ENCODE results near the gene UBE2I.

The UBE2I gene

DNA sequence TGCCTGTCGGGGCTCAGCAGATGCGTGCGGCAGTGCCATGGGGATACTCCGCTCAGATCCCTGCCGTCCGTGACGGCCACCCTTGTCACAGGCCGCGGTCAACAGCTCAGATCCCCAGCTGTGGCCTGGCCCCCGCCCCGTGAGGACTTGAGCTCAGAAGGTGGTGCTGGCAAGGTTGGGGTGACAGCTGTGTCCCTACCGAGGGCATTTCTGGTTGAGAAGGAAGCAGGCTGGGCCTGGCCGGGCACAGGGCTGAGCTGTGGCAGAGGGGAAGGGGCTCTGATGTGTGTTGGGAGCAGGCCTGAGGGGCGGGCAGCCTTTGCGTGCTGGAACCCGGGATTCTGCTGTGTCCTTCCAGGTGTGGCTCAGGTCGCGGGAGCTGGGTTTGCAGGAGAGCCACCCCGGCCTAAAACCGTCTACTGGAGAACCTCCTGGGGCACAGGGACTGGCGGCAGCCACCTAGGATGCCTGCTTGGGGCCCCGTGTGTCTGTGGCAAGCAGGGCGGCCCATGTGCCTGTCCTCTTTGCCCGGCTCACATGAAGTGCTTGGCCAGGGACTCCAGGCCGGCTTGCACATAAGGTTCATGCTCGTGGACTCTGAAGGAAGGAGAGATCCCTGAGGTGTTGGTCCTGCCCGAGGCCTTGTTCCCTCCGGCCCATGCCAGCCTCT, 5.1 kb downstream of the UBE2I start:
- no peak for DNase-seq (ENCODE audit: low read depth)
- no peak overlapping the region for H3K4me3 ChIP-seq (ENCODE audit: low read length)
- no peak for TF ChIP-seq CTCF (IDR thresholded peaks at IDR 0.05; ENCODE audit: insufficient read depth, low read depth, low read length, missing control alignments)

DNA sequence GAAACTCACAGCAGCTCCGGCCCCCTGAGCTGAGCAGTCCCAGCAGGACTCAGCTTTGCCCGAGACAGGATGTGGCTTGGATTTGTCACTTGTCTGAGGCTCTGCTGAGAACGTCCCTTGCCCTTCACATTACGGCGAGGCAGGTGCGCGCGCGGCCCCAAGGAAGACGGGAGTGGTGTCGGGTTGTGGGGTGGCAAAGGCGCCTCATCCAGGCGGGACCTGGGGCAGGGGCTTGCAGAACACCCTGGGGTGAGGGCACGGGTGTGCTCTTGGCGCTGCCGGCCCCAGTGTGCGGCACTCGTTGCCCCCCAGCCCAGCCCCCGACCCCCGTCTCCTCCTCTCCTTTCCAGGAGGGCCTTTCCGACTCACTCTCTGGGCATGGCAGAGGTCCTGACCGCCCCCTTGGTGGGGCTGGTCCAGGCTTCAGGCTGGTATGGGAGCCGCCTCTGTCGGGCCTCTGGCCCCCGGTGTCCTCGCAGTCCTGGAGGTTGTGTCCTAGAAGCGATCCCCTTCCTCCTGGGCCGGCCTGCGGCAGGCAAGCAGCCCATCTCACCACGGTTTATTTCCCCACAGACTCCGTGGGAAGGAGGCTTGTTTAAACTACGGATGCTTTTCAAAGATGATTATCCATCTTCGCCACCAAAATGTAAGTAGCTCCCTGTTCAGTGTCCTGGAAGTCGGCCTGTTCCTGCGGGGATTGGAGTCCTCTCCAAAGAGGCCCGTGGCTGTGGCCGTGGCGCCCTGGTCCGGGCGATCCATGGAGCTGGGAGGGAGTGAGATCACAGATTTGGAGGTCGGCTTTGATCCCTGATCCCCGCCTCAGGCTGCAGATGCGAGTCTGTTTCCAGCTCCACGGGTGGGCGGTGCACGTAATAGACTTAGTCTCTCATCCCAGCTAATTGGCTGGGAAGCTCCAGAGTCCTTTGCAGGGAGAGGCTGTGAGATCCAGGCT, 5.9 kb downstream of the UBE2I start:
- no peak overlapping the region for H3K4me3 ChIP-seq (ENCODE audit: low read length)
- no peak for DNase-seq (ENCODE audit: low read depth)
- TF ChIP-seq CTCF (IDR thresholded peaks at IDR 0.05; ENCODE audit: insufficient read depth, low read depth, low read length, missing control alignments) = no peak

DNA sequence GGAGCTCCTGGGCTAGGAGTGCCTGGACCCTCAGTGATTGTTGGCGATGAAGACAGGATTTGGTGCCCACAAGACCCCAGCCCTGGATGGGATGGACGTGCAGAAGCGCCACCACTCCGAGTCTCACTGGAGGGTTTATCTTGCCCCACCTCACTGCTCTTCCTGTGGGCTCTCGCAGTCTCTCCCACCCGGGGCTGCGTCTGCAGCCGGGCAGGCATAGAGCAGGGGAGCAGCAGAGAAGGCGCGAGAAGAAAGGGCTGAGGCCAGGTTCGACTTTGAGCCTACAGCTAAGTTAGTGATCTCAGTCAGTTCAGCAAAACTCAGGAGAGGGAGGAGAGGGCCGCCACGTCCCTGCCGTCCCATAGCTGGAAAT, 6.6 kb downstream of the UBE2I start:
- no peak for TF ChIP-seq CTCF (IDR thresholded peaks at IDR 0.05; ENCODE audit: insufficient read depth, low read depth, low read length, missing control alignments)
- H3K4me3 ChIP-seq (ENCODE audit: low read length) = no peak overlapping the region
- DNase-seq (ENCODE audit: low read depth) = no peak

DNA sequence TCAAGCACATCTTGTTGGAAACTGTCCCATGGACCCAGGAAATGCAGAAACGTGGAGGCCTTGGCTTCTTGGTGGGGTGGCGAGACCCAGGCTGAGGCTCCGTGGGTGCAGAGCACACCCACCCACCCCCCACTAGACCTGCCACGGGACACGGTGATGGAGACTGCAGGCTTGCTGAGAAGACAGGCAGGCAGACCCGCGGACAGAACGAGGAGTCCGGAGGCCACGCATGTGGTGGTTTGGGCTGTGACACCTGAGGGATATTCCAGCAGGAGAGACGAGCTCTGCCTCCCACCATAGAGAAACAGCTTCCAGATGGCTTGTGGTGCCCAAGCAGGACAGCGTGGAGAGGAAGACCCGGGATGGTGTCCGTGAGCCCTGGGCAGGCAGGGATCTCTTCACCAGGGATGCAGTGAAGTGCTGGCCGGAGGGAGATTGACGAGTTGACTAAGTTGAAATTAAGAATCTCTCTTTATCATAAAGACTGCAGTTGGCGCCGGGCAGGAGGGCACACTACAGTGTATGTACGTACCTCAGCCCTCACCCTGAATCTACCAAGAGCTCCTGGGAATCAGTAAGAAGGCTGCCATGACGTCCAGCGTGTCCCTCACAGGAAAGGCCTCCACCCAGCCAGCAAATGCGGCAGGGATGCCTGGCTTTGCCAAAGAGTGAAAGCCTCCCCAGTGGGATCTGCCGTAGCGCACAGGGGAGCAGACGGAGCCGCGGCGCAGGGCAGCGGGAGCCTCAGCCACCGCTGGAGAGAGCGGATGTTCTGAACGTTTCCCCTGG, 8.2 kb downstream of the UBE2I start:
- no peak for TF ChIP-seq CTCF (IDR thresholded peaks at IDR 0.05; ENCODE audit: insufficient read depth, low read depth, low read length, missing control alignments)
- no peak overlapping the region for H3K4me3 ChIP-seq (ENCODE audit: low read length)
- no peak for DNase-seq (ENCODE audit: low read depth)

DNA sequence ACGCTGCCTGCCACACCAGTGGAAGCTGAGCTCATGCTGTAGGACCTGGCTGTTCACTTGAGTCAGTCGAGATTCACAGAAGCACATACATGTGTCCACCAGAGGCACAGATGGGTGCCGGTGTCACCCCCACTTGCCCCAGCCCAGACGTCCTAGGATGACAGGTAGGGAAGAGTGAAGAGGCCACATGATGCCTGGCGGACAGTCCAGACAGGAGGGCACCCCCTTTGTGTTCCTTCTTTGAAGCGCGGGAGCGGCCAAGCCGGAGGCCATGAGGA, 8.8 kb downstream of the UBE2I start:
- DNase-seq (ENCODE audit: low read depth) = no peak
- no peak for TF ChIP-seq CTCF (IDR thresholded peaks at IDR 0.05; ENCODE audit: insufficient read depth, low read depth, low read length, missing control alignments)

GRCh38 chr16:1319041-1319440, 9.6 kb downstream of the UBE2I start:
- no peak for DNase-seq (ENCODE audit: low read depth)
- no peak overlapping the region for H3K4me3 ChIP-seq (ENCODE audit: low read length)
- no peak for TF ChIP-seq CTCF (IDR thresholded peaks at IDR 0.05; ENCODE audit: insufficient read depth, low read depth, low read length, missing control alignments)

More for the DNA sequence above, 8.8 kb downstream of the UBE2I start:
- H3K4me3 ChIP-seq (ENCODE audit: low read length) = no peak overlapping the region

Measured in epithelial cell of esophagus (primary cell).